Right atrium auricular region (tissue), 2 donors: ENCODE results near the gene HES3. TPM values are rescaled to one million over a fixed set of nuclear protein-coding genes. Genes with fewer than 3 reads are reported as not detected.
A peak's percentile ranks its signal among the peaks of the same experiment; 100 is the strongest.

ENCODE experiments used
- DNase-seq: peaks from one replicate; pipeline ENCODE4 v3.0.0-alpha.2; 2019; ENCODE audit warnings: low spot score
- H3K27ac ChIP-seq, 2 donors: fragments of 200-600 bp; sonication (generic); 1 replicate in 1 of 2; 2 replicates in 1 of 2; pipeline ENCODE4 v1.5.1; 2016 to 2019
- H3K27me3 ChIP-seq, 2 donors: fragments of 200-600 bp; sonication (generic); one replicate each; pipeline versions ENCODE4 v1.5.1 to v1.6.0; 2017 to 2019
- H3K36me3 ChIP-seq: fragments of 200-600 bp; sonication (generic); one replicate; pipeline ENCODE4 v1.5.1; 2016
- H3K4me1 ChIP-seq, 2 donors: fragments of 200-600 bp; sonication (generic); one replicate each; pipeline versions ENCODE4 v1.5.1 to v1.6.0; 2017 to 2019
- H3K4me3 ChIP-seq, 2 donors: fragments of 200-600 bp; sonication (generic); 1 replicate in 1 of 2; 2 replicates in 1 of 2; pipeline ENCODE4 v1.5.1; 2017 to 2019; ENCODE audit warnings: mild to moderate bottlenecking in 1 of 2, moderate library complexity in 1 of 2
- H3K9me3 ChIP-seq, 2 donors: fragments of 200-600 bp; sonication (generic); one replicate each; pipeline ENCODE4 v1.5.1; 2019
- total RNA-seq, 2 donors: library from RNA; depleted of rRNA; stranded (reverse); fragments of >200 nt; gene quantifications; one replicate each; pipeline ENCODE4 v1.1.0, GENCODE V29; 2016
- TF ChIP-seq, protein P1 (sequence below), 2 donors: fragments of 200-600 bp; sonication (generic); IDR thresholded peaks; one replicate each; pipeline ENCODE4 v1.5.1; 2019; ENCODE audit warnings: antibody characterized with exemption in 2 of 2

The HES3 gene
- total RNA-seq, 2 donors from 2014 or later: not detected

DNA sequence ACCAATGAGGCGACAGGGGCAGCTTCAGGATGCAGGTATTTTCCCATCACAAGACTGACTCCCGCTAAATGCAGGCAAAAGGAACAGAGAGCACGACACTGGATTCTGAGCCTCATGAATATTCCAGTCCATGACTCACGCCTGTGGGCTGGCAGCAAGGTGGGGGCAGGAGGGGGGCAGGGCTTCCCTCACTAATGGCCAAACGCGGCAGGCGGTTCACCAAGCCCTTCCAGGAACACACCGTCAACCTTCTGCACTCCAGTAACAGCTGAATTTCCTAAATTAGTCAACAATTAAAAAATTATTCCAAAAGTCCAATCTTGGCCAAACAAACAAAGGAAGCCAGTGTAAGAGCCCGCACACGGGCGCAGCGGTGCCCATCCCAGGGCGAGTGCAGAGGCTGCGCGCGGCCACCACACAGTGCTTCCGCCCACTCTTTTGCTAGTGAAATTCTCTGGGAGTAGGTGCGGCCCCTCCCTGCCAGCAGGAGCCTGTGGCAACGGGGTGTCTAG is 29.5 kb downstream of the HES3 start:
- H3K4me3 ChIP-seq: no peak overlapping the region
- TF ChIP-seq, protein P1, sequence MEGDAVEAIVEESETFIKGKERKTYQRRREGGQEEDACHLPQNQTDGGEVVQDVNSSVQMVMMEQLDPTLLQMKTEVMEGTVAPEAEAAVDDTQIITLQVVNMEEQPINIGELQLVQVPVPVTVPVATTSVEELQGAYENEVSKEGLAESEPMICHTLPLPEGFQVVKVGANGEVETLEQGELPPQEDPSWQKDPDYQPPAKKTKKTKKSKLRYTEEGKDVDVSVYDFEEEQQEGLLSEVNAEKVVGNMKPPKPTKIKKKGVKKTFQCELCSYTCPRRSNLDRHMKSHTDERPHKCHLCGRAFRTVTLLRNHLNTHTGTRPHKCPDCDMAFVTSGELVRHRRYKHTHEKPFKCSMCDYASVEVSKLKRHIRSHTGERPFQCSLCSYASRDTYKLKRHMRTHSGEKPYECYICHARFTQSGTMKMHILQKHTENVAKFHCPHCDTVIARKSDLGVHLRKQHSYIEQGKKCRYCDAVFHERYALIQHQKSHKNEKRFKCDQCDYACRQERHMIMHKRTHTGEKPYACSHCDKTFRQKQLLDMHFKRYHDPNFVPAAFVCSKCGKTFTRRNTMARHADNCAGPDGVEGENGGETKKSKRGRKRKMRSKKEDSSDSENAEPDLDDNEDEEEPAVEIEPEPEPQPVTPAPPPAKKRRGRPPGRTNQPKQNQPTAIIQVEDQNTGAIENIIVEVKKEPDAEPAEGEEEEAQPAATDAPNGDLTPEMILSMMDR (IDR thresholded peaks at IDR 0.05): no peak
- no peaks in the 10 kb centered on the region for H3K27me3 ChIP-seq
- no peak for DNase-seq
- no peak overlapping the region for H3K27ac ChIP-seq
- H3K36me3 ChIP-seq: no peaks in the 10 kb centered on the region
- H3K4me1 ChIP-seq: peaks cover 0 to 16% of the 10 kb centered on the region in 2 donors
- H3K9me3 ChIP-seq: no peaks in the 10 kb centered on the region

DNA sequence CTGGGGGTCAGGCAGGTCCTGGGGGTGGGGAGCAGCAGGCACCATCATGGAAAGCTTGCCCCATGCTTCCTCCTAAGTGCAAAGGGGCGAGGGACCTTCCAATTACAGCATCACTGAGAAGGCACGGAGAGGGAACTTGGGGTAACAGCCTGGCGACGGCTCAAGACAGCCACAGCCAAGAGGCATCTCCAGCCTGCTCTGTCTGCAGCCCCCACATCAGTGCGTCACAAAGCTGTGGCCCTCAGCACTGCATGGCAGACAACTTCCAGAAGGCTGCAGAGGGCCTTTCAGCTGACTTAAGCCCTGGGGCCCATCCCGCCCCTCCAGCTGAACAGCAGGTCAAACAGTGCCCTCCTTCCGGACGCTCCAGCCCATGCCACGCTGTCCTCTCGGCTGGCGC is 30.1 kb downstream of the HES3 start:
- TF ChIP-seq, protein P1 (IDR thresholded peaks at IDR 0.05): no peak
- no peaks in the 10 kb centered on the region for H3K27me3 ChIP-seq
- no peak overlapping the region for H3K27ac ChIP-seq
- H3K36me3 ChIP-seq: no peaks in the 10 kb centered on the region
- H3K4me1 ChIP-seq: peaks cover 0 to 16% of the 10 kb centered on the region in 2 donors
- no peaks in the 10 kb centered on the region for H3K9me3 ChIP-seq
- no peak for DNase-seq
- H3K4me3 ChIP-seq: no peak overlapping the region

DNA sequence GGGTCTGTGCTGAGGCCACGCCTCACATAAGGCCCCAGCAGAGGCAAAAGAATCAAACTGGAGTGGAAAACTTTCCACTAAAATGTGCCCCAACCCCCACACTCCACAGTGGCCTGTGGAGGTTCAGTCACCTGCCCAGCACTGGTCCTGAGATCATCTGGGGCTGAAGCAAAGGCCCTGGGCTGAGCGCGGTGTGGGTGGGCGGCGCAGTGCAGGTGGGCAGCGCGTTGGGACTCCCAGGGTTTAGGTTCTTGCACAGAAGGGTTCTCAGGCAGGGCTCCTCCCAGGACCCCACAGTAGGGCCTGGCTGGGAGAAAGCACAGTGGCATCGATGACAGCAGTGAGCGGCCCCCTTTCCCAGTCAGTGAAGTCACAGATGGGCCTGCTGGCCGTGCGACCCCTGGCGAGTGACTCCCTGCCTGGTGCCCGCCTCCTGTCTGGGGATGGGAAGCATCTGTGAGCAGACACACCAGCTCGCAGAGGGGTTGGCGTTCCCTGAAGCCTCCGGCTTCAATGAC is 30.7 kb downstream of the HES3 start:
- Histone ChIP-seq H3K36me3 (no peaks in the 10 kb centered on the region), H3K4me1 (peaks cover 0 to 16% of the 10 kb centered on the region in 2 donors), H3K4me3 (no peak overlapping the region), H3K27ac (no peak overlapping the region), H3K27me3 (no peaks in the 10 kb centered on the region), H3K9me3 (no peaks in the 10 kb centered on the region)
- DNase-seq: no peak
- TF ChIP-seq, protein P1 (IDR thresholded peaks at IDR 0.05): no peak

DNA sequence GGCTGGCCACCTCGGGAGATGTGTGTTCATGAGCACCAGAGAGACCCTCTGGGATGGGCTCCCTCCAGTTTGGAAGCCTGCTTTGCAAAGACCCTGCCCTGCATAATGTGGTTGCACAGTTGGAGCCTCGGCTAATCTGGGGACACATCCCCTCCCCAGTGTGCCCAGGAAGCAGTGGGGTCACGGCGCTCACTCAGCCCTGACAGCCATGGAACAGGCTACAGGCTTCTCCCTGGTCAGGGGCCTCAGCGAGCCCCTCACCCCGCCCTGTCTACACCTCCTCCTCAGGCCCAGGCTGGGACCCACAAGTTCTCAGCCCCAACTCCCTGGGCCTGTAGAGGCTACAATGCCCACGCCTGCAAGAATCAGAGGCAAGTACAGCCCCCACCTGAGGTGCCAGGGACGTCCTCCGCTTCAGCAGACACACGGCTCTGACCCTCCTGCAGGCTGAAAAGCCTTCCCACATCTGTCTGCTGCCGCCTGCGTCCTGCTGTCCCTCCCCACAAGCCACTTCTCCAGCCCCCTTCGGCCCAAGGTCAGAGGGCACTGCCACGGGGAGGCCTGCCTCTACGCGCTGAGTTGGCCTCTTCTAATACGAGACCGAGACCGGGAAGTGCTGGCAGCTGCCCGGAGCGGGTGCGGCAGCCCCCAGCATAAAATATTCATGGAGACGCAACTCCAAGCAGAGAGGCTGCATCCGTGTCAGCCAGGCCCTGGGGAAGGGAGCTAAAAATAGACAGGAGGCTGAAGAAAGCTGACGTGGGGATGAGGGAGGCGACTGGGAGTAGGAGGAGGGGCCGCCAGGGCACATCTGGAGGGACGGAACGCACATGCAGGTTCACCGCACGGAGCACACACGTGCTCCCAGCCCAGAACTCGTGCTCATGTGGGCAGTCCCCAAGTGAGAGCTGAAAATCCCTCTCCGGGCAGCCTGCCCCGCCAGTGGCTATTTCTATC is 32.1 kb downstream of the HES3 start:
- H3K27ac ChIP-seq: peak overlapping the region; percentile 73 to 95
- TF ChIP-seq, protein P1 (IDR thresholded peaks at IDR 0.05): no peak
- no peaks in the 10 kb centered on the region for H3K9me3 ChIP-seq
- no peaks in the 10 kb centered on the region for H3K27me3 ChIP-seq
- H3K4me3 ChIP-seq: peak overlapping the region; percentile 3 to 23
- peaks cover 0 to 16% of the 10 kb centered on the region in 2 donors for H3K4me1 ChIP-seq
- no peak for DNase-seq
- H3K36me3 ChIP-seq: no peaks in the 10 kb centered on the region

DNA sequence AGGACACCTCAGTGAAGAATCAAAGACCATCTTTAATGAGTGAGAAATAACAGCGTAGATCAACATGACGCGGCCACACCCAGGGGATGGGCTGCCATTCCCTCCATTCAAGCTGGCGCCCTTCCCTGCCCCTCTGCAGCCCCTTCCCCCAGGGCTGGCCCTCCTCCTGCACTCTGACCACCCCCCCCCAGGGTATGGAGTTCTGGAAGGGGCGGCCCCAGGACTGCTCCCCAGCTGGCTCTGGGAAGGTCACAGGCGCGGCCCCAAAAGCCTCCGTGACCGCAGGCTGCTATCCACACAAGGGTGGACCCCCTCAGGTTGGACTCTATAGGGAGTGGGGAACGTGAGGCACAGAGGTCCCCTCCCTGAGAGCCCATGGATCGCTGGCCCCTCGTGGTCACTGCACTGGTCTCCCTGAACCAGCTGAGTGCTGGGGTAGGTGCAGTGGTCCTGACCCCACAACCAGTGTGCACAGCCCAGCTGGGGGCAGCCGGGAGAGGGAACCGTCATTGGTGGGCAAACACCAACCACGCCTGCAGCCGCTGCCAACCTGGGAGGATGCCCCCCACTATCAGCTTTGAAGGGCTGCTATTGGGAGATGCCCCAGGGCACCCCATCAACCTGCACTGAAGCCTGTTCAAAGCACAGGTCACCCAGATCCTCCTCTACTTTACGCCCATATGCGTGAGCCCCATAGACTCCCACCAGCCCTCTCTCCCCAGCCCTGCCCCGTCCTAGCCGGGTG is 33.0 kb downstream of the HES3 start:
- H3K4me1 ChIP-seq: peaks cover 0 to 16% of the 10 kb centered on the region in 2 donors
- TF ChIP-seq, protein P1 (IDR thresholded peaks at IDR 0.05): no peak
- H3K36me3 ChIP-seq: no peaks in the 10 kb centered on the region
- no peaks in the 10 kb centered on the region for H3K9me3 ChIP-seq
- peak overlapping the region; percentile 73 to 95 for H3K27ac ChIP-seq
- H3K4me3 ChIP-seq: no peak overlapping the region
- no peak for DNase-seq
- H3K27me3 ChIP-seq: no peaks in the 10 kb centered on the region
